OCI-LY1 (cell line): ENCODE measurements around the gene GNG7.

Source experiments
- EZH2 ChIP-seq: fragments of 200-600 bp; sonication (generic), shearing (Covaris generic); IDR thresholded peaks from 2 replicates; pipeline ENCODE4 v1.8.0; 2017; ENCODE audit warnings: borderline replicate concordance, mixed run types, mild to moderate bottlenecking, antibody characterized with exemption, low read length, moderate library complexity, mixed read lengths
- TF ChIP-seq, protein P1 (sequence below): fragments of 200-600 bp; sonication (generic), shearing (Covaris generic); IDR thresholded peaks from 2 replicates; pipeline ENCODE4 v1.5.1; 2017; ENCODE audit warnings: mild to moderate bottlenecking, antibody characterized with exemption, low read length, moderate library complexity, mixed read lengths

DNA sequence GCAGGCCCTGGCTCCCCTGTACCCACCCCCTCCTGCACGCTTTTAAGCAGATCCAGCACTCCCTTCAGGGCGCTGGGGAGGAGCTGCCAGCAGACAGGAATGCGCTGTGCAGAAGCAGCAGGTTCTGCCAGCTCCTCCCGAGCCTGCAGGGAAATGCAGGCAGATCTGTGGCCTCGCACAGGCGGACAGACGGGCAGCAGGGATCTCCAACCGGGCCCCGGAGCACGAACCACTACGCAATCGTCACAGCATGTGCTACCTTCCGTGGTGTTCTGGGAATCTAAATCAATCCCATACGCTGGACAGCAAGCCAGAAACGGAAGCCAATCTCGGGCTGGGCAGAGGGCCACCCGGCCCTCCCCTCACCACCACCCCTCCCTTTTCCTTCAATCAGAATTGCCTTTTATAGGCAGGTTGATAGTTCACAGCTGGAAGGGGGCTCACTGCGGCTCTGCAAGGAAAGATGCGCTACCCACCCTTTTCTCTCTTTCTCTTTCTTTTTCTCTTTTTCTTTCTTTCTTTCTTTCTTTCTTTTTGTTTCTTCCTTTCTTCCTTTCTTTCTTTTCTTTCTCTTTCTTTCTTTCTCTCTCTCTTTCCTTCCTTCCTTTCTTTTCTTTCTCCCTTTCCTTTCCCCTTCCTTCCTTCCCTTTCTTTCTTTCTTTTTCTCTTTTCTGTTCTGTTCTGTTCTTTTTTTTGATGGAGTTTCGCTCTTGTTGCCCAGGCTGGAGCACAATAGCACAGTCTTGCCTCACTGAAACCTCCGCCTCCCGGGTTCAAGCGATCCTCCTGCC is 99.9 kb downstream of the GNG7 start:
- TF ChIP-seq, protein P1, sequence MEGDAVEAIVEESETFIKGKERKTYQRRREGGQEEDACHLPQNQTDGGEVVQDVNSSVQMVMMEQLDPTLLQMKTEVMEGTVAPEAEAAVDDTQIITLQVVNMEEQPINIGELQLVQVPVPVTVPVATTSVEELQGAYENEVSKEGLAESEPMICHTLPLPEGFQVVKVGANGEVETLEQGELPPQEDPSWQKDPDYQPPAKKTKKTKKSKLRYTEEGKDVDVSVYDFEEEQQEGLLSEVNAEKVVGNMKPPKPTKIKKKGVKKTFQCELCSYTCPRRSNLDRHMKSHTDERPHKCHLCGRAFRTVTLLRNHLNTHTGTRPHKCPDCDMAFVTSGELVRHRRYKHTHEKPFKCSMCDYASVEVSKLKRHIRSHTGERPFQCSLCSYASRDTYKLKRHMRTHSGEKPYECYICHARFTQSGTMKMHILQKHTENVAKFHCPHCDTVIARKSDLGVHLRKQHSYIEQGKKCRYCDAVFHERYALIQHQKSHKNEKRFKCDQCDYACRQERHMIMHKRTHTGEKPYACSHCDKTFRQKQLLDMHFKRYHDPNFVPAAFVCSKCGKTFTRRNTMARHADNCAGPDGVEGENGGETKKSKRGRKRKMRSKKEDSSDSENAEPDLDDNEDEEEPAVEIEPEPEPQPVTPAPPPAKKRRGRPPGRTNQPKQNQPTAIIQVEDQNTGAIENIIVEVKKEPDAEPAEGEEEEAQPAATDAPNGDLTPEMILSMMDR, result no peak
- no peak for TF ChIP-seq EZH2
